Activated CD4-positive, alpha-beta T cell treated with anti-CD3 and anti-CD28 coated beads, Interleukin-2, amount 50 U/mL, for 48 hours (primary cell): ENCODE data around the gene SORCS2.

Experiments
- DNase-seq, 2 experiments: peaks; one replicate each; pipeline ENCODE4 v3.0.0-alpha.2; 2020

The SORCS2 gene

DNA sequence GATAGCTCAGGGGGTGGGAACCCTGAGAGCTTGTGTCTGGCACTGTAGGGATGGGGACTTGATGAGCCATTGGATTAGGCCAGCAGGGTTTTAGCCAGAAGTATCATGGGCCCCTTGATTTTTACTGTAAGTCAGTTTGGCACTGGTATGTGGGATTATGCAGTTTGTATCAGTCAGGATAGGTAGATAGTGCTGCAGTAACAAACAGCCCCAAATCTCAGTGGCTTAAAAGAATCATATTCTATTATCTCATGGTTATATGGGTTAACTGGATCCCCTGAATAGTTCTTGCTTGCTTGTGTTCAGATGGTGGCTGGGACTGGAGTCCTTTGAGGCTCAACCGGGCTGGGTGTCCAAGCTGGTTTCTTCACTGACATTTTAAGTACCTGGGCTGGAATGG is 56.5 kb downstream of the SORCS2 start:
- DNase-seq = no peak

DNA sequence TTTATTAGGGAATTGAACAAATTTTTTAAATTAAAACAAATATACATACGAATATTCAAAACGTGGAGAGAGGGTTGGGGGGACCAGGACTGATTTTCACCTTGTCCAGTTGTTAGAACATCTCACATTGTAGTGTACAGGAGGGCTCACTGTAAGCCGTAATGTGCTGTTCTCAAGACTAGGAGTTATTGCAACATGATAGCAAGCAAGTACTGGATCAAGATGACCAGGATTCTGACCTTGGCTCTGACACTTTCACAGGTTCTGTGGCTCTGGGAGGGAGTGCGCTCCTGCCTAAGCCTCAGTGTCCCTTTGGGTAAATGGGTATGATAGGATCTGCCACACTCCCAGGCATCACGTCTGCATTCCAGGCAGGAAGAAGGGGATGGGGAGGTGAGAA is 59.0 kb downstream of the SORCS2 start:
- DNase-seq = no peak

- no peak for DNase-seq
Observed at GRCh38 chr4:7252051-7252450, 59.7 kb downstream of the SORCS2 start.

DNA sequence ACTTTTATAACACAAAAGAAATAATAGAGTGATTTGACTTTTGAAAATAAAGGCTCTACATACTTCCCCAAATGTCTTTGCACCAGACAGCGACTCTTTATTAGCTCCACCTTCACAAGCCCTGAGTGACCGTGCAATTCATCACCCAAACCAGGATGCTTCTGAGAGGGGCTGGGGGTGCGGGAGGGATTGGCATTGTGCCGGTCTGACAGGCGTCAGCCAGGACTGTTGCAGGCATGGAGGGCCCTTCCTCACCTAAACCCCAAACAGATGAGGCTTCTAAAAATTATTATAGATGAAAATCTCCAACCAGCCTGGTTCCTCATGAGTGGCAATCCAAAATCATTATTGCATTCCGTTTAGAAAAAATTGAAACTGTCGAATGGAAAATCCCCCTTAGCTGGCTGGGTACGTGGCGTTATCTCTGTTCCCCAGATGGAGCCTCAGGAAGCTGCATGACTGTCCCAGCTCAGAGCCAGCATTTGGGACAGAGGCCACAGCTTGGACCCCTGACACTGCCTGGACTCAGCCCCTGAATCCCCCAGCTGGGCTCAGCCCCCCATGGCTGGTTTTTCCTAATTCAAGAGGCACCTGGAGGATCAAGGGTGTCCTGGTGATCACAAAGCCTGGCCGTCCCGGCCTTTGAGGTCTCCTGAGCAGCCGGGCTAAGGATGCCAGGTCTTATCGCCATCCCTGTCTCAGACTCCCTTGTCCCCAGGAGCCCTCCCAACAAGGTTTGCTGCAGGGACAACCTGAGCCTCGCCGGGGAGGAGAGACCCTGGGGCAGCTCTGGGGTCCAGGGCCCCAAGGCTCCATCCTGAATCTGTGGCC is 60.4 kb downstream of the SORCS2 start:
- DNase-seq = no peak

DNA sequence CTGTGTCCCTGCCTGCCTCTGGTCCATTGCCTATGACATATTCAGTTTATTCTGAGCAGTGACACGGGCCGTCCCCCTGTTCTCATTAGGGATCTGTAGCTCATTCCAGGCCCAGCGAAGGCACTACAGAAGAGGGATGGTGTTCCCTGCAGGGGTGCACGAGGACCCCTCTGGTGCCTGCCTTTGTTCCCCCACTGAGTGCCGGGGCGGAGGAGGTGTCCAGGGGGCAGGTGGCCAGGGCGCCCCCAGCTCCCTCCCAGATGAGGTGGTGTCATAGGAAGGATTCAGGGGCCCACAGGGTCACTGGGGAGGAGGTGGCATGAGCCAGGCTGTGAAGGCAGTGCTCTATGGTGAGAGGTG is 61.0 kb downstream of the SORCS2 start:
- no peak for DNase-seq

GRCh38 chr4:7253837-7254236 is 61.5 kb downstream of the SORCS2 start:
- no peak for DNase-seq

DNA sequence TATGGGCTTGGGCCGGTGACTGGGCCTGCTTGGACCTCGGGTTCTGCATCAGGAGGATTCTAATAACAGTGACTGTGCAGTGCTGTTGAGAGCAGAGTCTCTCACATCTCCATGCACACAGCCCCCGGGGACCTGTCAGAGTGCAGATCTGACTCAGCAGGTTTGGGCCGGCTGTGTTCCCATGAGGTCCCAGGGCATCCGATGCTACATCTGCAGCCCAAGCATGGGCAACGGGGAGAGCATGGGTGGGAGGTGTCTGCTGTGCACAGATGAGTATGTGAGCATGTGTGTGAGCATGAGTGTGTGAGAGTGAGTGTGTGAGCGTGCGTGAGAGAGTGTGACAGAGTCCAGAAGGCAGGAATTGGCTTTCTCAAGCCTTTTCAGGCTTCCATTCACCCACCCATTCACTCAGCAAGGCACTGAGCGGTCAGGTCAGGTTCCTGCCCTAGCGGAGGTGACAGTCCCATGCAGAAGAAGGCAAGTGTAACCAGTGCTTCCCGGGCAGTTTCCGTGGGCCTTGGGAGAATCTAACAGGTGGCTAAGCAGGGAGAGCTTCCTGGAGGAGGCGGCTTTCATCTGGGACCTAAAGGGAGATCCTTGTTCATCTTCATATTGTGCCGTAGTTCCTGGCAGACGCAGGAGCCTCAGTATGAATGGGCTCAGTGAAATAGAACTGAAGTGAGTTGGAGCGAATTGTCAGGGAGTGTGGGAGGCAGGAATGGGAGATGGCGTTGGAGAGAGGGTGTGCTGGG is 62.6 kb downstream of the SORCS2 start:
- no peak for DNase-seq

GRCh38 chr4:7255488-7255881 is 63.1 kb downstream of the SORCS2 start:
- no peak for DNase-seq

DNA sequence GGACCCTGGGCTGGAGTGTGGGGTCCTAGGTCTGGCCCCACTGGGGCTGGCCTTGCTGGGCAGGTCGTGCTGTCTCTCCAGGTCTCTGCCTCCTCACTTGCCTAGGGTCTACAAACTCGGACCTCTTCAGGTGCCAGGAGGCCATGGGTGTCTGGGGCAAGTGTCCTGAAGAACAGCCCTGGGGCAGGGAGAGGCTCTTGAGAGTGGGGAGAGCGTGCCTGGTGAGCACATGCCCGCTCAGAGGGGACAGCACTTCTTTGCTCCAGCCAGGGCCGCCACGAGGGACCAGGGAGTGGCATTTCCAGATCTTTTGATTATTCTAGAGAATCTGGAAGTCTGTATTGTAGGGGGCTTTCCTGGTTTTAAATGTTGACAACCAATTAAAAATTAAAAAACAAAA is 63.7 kb downstream of the SORCS2 start:
- no peak for DNase-seq

DNA sequence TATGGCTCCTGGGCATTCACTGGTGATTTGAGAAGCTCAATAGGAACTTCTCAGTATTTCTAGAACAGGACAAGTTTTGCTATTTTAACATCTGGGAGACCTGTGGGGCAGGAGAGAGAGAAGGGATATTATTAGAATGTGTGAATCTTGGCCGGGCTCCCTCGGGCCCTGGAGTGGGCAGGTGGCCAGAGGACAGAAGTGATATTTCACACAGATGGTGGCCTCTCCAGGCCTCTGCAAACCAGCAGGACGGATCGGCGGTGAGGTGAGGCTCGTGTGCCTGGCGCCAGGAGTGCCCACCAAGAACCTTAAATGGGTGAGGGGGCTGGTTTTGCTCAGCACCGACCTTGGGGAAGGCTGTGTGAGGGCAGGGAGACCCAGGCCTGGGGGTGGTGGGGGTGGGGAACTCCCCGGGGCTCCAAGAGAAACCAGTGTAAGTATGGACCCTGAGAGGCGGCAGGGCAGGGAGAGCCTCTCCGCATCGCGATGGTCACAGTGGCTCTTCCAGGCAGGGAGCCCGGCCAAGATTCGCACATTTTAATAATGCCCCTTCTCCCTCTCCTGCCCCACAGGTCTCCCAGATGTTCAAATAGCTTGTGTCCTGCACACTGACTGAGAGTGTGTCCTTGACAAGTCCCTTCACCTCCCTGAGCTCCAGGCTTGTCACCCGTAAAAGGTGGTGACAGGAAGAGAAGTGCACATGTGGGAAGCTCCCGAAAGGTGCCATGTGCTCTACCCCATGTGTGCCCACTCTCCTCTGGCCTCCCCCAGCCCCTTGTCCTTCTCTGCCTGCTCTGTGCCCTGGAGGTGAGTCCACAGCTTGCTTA is 64.9 kb downstream of the SORCS2 start:
- DNase-seq = no peak

- no peak for DNase-seq
Observed at GRCh38 chr4:7259039-7259438, 66.7 kb downstream of the SORCS2 start.

DNA sequence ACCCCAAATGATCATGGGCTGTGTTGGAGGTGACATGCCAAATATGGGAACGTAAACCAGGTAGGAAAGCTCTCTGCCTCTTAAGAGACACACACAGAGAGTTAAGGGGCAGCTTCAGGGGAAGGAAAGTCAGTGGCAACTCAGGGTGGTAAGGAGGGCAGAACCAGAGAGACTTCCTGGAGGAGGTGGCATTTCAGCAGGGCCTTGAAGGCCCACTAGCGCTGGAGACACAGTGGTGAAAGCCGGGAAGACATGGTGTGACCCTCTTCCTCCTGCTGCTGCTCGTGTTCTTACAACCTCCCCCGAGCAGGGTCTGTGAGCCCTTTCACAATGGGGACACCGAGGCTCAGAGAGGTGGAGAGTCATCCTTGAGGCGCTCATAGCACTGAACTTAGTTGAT is 68.2 kb downstream of the SORCS2 start:
- DNase-seq = no peak

DNA sequence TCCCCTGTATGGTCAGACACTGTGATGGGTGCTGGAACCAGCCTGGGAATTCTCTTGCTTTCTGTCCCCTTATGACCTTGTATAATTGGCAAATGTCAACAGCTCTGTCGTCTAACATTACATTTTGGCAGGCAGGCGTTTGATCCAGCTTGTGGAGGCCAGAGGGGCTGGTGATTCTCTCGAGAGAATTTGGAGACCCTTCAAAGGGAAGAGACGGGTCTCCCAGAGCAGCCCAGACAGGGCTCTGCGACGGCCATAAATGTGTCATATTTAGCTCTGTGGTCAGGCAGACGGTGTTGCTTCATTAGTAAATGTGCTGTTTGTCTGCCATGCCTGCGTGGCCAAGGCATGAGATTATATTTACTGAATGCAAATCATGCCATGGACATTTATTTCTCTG is 68.7 kb downstream of the SORCS2 start:
- no peak for DNase-seq

GRCh38 chr4:7261536-7261935 is 69.2 kb downstream of the SORCS2 start:
- DNase-seq = no peak

GRCh38 chr4:7262134-7262533 is 69.8 kb downstream of the SORCS2 start:
- DNase-seq = no peak

DNA sequence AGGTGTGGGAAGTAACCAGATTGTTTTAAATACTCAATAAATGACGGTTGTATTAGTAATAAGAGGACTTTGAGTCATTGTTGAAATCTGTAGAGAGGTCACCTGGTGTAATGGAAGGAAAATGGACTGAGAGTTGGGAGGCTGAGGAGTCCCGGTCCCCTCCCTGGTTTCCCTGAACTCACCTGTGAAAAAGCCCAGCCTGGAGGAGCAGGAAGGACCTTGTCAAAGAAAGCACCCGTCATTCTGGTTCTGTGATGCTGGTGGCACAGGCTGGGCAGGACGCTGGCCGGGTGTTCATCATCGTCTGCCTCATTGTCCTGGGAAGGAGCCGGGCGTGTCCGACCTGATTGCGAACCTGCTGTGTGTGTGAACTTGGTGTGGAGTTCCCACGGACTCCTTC is 70.8 kb downstream of the SORCS2 start:
- no peak for DNase-seq

- DNase-seq = no peak
Observed at GRCh38 chr4:7264694-7265093, 72.4 kb downstream of the SORCS2 start.

GRCh38 chr4:7266525-7267292 is 74.4 kb downstream of the SORCS2 start:
- no peak for DNase-seq

GRCh38 chr4:7267829-7268228 is 75.5 kb downstream of the SORCS2 start:
- DNase-seq = no peak

- no peak for DNase-seq
Observed at GRCh38 chr4:7268941-7269340, 76.6 kb downstream of the SORCS2 start.

DNA sequence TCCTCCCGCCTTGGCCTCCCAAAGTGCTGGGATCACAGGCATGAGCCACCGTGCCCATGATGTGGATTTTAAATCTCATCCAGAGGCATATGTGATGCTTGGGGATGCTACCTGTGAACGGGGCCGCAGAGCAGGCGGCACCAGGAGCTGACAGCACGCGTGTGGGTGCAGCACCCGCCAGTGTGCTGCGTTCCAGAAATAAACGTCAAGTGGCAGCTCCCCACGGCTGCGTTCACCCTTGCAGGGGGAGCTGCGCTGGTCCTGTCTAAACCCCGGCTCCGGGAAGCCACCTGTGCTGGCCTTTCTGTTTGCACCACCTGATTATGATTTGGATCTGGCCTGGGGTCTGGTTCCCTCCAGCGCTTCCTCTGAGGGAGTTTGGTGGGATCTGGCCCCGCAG is 77.8 kb downstream of the SORCS2 start:
- DNase-seq = no peak

DNA sequence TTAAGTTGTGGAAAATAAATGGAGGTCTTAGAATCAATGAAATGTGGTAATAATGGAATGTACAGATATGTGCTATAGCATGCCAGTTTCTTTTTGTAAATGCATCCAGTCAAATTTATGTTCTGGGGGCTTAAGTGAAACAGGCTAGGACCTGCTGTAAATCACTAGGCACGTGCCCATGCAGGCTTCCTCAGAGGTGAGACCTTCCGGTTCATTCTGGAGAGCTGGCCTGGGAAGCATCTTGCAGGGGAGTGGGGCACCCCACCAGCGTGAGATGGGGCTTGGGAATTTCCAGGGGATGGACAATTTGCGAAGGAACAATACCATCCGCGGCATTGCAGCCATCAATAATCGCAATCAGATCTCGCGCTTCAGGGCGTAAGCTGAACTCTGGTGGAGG is 80.1 kb downstream of the SORCS2 start:
- DNase-seq = no peak

DNA sequence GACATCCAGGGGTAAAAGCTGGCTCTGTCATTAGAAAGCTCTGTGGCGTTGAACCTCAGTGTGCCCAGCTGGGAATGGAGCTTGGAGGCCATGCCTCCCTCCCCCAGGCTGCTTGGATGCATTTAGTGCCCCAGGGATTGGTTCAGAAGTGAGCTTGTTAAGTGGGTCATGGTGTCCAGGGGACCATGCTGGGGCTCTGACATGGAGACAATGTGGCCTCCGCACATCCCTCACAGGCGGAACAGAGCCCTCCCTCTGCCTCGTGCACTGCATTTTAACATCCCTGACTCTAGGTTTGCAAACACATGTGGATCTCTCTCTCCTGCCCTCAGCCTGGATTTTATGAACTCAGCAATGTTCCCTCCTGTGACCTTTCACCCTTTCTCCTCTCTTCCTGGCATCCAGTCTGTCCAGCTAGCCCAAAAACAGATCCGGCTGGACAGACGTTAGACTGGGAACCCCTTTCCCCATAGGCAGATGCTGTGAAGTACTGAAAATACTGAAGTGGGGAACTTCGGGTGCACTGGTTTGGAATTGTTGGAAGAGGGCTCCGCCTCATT is 81.5 kb downstream of the SORCS2 start:
- DNase-seq = no peak
